Ovary (tissue), 9 donors: ENCODE results near the gene PLXNB2. TPM values are rescaled to one million over a fixed set of nuclear protein-coding genes. Genes with fewer than 3 reads are reported as not detected.

Source experiments
- DNase-seq, 5 donors: peaks; one replicate each; pipeline ENCODE4 v3.0.0-alpha.2; 2019 to 2020
- H3K27ac ChIP-seq, 2 donors: fragments of 200-600 bp; one replicate each; pipeline versions ENCODE4 v1.5.1 to v1.8.0; 2019 to 2022
- H3K27me3 ChIP-seq: fragments of 200-600 bp; one replicate; pipeline ENCODE4 v1.8.0; 2022
- H3K36me3 ChIP-seq: fragments of 200-600 bp; sonication (generic); one replicate; pipeline ENCODE4 v1.5.1; 2019
- H3K4me1 ChIP-seq: one replicate; pipeline ENCODE4 v1.8.1; 2013; ENCODE audit warnings: mild to moderate bottlenecking, moderate library complexity; ENCODE audit not compliant: insufficient read depth
- H3K4me3 ChIP-seq: fragments of 200-600 bp; sonication (generic); one replicate; pipeline ENCODE4 v1.5.1; 2017
- H3K9me3 ChIP-seq, 2 donors: fragments of 200-600 bp in 1 of 2; sonication (generic) in 1 of 2; one replicate each; pipeline versions ENCODE4 v1.5.1 to v1.8.1; 2013 to 2019; ENCODE audit warnings: mild to moderate bottlenecking in 1 of 2, moderate library complexity in 1 of 2
- CTCF ChIP-seq, 3 donors: fragments of 450-650 bp in 2 of 3; fragments of 200-600 bp in 1 of 3; IDR thresholded peaks; one replicate each; pipeline versions ENCODE4 v1.5.1 to v1.8.0; 2016 to 2022; ENCODE audit warnings: antibody characterized with exemption in 3 of 3, mild to moderate bottlenecking in 1 of 3
- EP300 ChIP-seq: sonication (generic); formaldehyde crosslinking; IDR thresholded peaks from one replicate; pipeline ENCODE4 v1.6.1; 2017; ENCODE audit warnings: antibody characterized with exemption
- POLR2A ChIP-seq: fragments of 450-650 bp; IDR thresholded peaks from one replicate; pipeline ENCODE4 v1.6.1; 2017; ENCODE audit warnings: antibody characterized with exemption, mild to moderate bottlenecking, moderate library complexity
- WGBS, 3 donors: extraction: QIAGEN DNeasy Blood & Tissue Kit in 1 of 3; methylation state at CpG; one replicate each; pipeline versions ENCODE4 v1.1.5 to v1.1.7; 2013 to 2017; 5-methylcytosine and 5-hydroxymethylcytosine counted together
- intact Hi-C, 4 donors: fragments of 100-400 bp; cut with DNase I; formaldehyde crosslinking; loops; one replicate each; pipeline versions ENCODE4 v1.11.0 to v1.15.1; 2022 to 2023
- polyA plus RNA-seq, 2 donors: library from polyadenylated mRNA; stranded (reverse); fragments of 200-250 nt in 1 of 2; fragments of 350-450 nt in 1 of 2; fragmentation: Illumina TruSeq in 1 of 2; extraction: RNeasy Lipid Tissue Mini Kit (QIAGEN cat#74804) in 1 of 2; gene quantifications; one replicate each; pipeline ENCODE4 v1.2.3, GENCODE V29; 2013 to 2014
- total RNA-seq, 7 donors: library from RNA; depleted of rRNA in 2 of 7; stranded (reverse); fragments of >200 nt in 2 of 7; fragmentation: NEBNext Ultra II Directional in 3 of 7; extraction: Animal tissue kit (Norgen Biotek cat#: 25700) in 3 of 7; gene quantifications; one replicate each; pipeline versions ENCODE4 v1.1.0 to v1.2.4, GENCODE V29; 2016 to 2023
- donor health status: DM: no; HTN: no; CAD: no; lungs with moderate emphysema.
- donor health status: DM: no; HTN: no; CAD: no.
- donor health status: Bipolar disorder and iron deficiency.
- donor health status: DM: yes; HTN: yes; CAD: no.
- donor health status: DM: no; HTN: no; CAD: no.
- donor health status: DM: yes; HTN: yes; CAD: no.

Gene PLXNB2
- total and polyA plus RNA-seq, 9 donors = 26.5 to 274 (median 205) TPM

- Histone ChIP-seq H3K36me3 (peaks cover 4% of the 10 kb centered on the region), H3K27me3 (no peaks in the 10 kb centered on the region), H3K27ac (no peak overlapping the region), H3K9me3 (no peaks in the 10 kb centered on the region), H3K4me1 (no peaks in the 10 kb centered on the region), H3K4me3 (no peak overlapping the region)
- DNase-seq = no peak
- intact Hi-C loops = loop anchor here (5.0 kb wide), 2 partner anchors 48 to 63 kb away; partner anchors contain the start of genes DENND6B (in 3 of the 4) and PPP6R2 (in 1 of the 4)
- TF ChIP-seq EP300 (no peak), CTCF (IDR thresholded peaks at IDR 0.05) (no peak), POLR2A (no peak)
- WGBS, 3 donors = 88 to 90% (median 90%) methylated on average over 29 to 30 of the region's 30 CpGs
Observed at GRCh38 chr22:50278956-50279619, 28.4 kb downstream of the PLXNB2 start.

- Histone ChIP-seq H3K4me3 (no peak overlapping the region), H3K27ac (no peak overlapping the region), H3K4me1 (no peaks in the 10 kb centered on the region), H3K36me3 (peaks cover 4% of the 10 kb centered on the region), H3K27me3 (no peaks in the 10 kb centered on the region), H3K9me3 (no peaks in the 10 kb centered on the region)
- 85 to 91% (median 88%) methylated on average over 17 to 21 of the region's 21 CpGs for WGBS, 3 donors
- TF ChIP-seq POLR2A (no peak), EP300 (no peak), CTCF (IDR thresholded peaks at IDR 0.05) (no peak)
- DNase-seq = no peak
- intact Hi-C loops = loop anchor here (5.0 kb wide), 2 partner anchors 49 to 64 kb away; partner anchors contain the start of genes DENND6B (in 3 of the 4) and PPP6R2 (in 1 of the 4)
Observed at GRCh38 chr22:50278461-50278860, 29.0 kb downstream of the PLXNB2 start.

- peaks cover 4% of the 10 kb centered on the region for H3K36me3 ChIP-seq
- intact Hi-C loops = loop anchor here (5.0 kb wide), 2 partner anchors 50 to 65 kb away; partner anchors contain the start of genes DENND6B (in 3 of the 4) and PPP6R2 (in 1 of the 4)
Observed at GRCh38 chr22:50277761-50278160, 29.7 kb downstream of the PLXNB2 start.

GRCh38 chr22:50276143-50276542, 31.3 kb downstream of the PLXNB2 start:
- WGBS, 3 donors = 55 to 62% (median 58%) methylated on average over 24 to 25 of the region's 25 CpGs
- no peaks in the 10 kb centered on the region for H3K27me3 ChIP-seq
- no peak overlapping the region for H3K27ac ChIP-seq
- intact Hi-C loops = loop anchor here (5.0 kb wide), 2 partner anchors 51 to 66 kb away; partner anchors contain the start of genes DENND6B (in 3 of the 4) and PPP6R2 (in 1 of the 4)
- peaks cover 4% of the 10 kb centered on the region for H3K36me3 ChIP-seq
- no peaks in the 10 kb centered on the region for H3K9me3 ChIP-seq
- TF ChIP-seq CTCF (IDR thresholded peaks at IDR 0.05) (no peak), POLR2A (no peak)
- H3K4me1 ChIP-seq = peaks cover 2% of the 10 kb centered on the region
- DNase-seq = peak in 3 of 5 donors; percentile 50 to 72 (median 67)
- H3K4me3 ChIP-seq = no peak overlapping the region

More at GRCh38 chr22:50277761-50278160, 29.7 kb downstream of the PLXNB2 start:
- no peaks in the 10 kb centered on the region for H3K9me3 ChIP-seq
- 75 to 83% (median 79%) methylated on average over 24 to 25 of the region's 25 CpGs for WGBS, 3 donors
- no peaks in the 10 kb centered on the region for H3K27me3 ChIP-seq
- TF ChIP-seq EP300 (no peak), POLR2A (no peak), CTCF (IDR thresholded peaks at IDR 0.05) (no peak)
- no peak overlapping the region for H3K27ac ChIP-seq
- no peaks in the 10 kb centered on the region for H3K4me1 ChIP-seq
- H3K4me3 ChIP-seq = no peak overlapping the region
- no peak for DNase-seq
